ENCODE results near the gene C12orf76. TPM values are rescaled to one million over a fixed set of nuclear protein-coding genes. Genes with fewer than 3 reads are reported as not detected.
A peak's percentile ranks its signal among the peaks of the same experiment; 100 is the strongest.

C12orf76 gene
- total RNA-seq, 1 experiment from 2014 or later: 7.3 TPM

DNA sequence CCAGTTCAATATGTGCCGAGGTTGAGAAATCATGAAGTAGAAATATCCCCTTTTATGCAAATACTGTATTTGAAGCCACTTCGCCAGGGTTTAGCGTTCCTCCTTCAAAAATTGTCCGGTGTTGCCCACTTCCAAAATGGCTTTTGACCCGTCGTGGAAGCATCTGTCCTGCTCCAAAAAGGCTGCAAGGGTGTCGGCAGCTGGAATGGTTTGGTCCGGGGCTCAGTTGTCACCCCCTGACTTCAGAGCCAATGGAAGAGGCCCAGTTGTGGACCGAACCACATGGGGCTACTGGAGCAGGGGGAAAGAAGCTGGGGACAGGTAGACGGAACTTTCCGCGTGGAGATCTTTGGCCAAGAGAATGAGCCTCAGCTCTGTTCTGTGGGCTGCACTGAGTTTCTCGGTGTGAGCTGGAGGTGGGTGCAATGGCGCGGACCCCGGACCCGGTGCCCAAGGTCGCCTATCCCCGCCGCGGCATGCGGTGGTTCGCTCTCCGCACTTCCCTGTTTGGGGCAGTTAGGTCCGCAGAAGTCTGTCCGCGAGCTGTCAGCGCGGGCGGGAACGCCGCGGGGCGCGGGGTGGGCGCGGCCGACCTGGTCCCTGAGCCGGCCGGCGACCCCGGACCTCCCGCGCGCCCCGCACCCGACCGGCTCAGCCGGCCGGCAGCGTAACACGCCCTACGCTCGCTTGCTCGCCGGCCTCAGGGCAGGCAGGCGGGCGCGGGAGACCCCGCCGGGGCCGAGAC, 49.2 kb downstream of the C12orf76 start, which contains the start of gene ANKRD13A:
Gene ANKRD13A (plus strand): TSS at position 527 of the 745 bp plus-strand sequence. CDS start 259 bp downstream, outside the sequence.
- Mint-ChIP-seq H3K36me3 (ENCODE audit: insufficient read depth, unreplicated experiment) (peaks cover 6% of the 10 kb centered on the region), H3K4me1 (ENCODE audit: insufficient read depth, unreplicated experiment) (peaks cover 28% of the 10 kb centered on the region), H3K27me3 (ENCODE audit: insufficient read depth, unreplicated experiment) (no peaks in the 10 kb centered on the region), H3K4me3 (ENCODE audit: unreplicated experiment) (peak within 1 kb of the TSS; percentile 82), H3K9me3 (ENCODE audit: unreplicated experiment) (no peaks in the 10 kb centered on the region), H3K27ac (ENCODE audit: low read depth, unreplicated experiment) (peak within 1 kb of the TSS; percentile 100)
- TF ChIP-seq, protein P1, sequence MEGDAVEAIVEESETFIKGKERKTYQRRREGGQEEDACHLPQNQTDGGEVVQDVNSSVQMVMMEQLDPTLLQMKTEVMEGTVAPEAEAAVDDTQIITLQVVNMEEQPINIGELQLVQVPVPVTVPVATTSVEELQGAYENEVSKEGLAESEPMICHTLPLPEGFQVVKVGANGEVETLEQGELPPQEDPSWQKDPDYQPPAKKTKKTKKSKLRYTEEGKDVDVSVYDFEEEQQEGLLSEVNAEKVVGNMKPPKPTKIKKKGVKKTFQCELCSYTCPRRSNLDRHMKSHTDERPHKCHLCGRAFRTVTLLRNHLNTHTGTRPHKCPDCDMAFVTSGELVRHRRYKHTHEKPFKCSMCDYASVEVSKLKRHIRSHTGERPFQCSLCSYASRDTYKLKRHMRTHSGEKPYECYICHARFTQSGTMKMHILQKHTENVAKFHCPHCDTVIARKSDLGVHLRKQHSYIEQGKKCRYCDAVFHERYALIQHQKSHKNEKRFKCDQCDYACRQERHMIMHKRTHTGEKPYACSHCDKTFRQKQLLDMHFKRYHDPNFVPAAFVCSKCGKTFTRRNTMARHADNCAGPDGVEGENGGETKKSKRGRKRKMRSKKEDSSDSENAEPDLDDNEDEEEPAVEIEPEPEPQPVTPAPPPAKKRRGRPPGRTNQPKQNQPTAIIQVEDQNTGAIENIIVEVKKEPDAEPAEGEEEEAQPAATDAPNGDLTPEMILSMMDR (IDR thresholded peaks at IDR 0.05; ENCODE audit: unreplicated experiment): no peak
- ChIA-PET CTCF (no interaction called here), POLR2A (interaction anchor here (0.6 to 2.3 kb wide), 29 partner anchors 8 to 579 kb away, joined by 3 to 15 read pairs (median 4); partner anchors contain the start of genes ATP2A2, C12orf76 and IFT81)
- BruUV-seq (replicated peaks): no TSS peak
- intact Hi-C loops (cut with micrococcal nuclease): no loop called here
- peak; percentile 94 for DNase-seq (ENCODE audit: unreplicated experiment)

DNA sequence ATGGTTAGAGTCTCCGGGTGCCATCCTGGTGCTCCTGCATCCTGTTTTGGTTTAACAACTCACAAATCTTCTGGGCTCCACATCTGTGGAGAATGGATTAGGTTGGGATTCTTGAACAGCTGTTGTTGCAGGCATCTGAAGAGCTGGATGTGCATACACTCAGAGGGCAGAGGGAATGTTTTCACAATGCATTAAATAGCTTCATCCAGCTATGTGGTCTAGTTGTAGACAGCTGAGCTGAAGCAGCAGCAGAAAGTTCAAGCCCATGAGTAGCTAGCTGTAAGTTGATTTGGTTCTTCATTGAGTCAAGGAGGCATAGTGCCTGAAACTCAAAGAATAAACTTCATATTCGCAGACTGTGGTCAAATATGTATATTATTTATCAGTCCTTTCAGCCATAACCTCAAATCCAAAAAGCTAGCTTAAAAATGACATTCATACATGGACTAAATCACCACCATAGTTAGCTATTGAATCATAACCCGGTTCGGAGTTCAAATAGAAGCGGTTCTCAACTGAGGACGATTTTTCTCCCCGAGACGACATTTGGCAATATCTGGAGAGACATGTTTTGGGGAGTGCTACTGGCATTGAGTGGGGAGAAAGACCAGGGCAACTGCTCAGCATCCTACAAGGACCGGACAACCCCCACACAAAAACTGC, 50.0 kb downstream of the C12orf76 start:
- peaks cover 2% of the 10 kb centered on the region for H3K36me3 Mint-ChIP-seq (ENCODE audit: insufficient read depth, unreplicated experiment)
- H3K9me3 Mint-ChIP-seq (ENCODE audit: unreplicated experiment): no peaks in the 10 kb centered on the region
- no TSS peak for BruUV-seq (replicated peaks)
- peak overlapping the region; percentile 100 for H3K27ac Mint-ChIP-seq (ENCODE audit: low read depth, unreplicated experiment)
- TF ChIP-seq, protein P1 (IDR thresholded peaks at IDR 0.05; ENCODE audit: unreplicated experiment): no peak
- peak overlapping the region; percentile 82 for H3K4me3 Mint-ChIP-seq (ENCODE audit: unreplicated experiment)
- no peaks in the 10 kb centered on the region for H3K27me3 Mint-ChIP-seq (ENCODE audit: insufficient read depth, unreplicated experiment)
- ChIA-PET CTCF (interaction anchor here (0.6 kb wide), 1 partner anchor 452 kb away, joined by 3 read pairs; no protein-coding TSS in a partner anchor), POLR2A (interaction anchor here (0.5 to 2.3 kb wide), 21 partner anchors 8 to 619 kb away, joined by 3 to 15 read pairs (median 3); partner anchors contain the start of gene C12orf76)
- no peak for DNase-seq (ENCODE audit: unreplicated experiment)
- intact Hi-C loops (cut with micrococcal nuclease): no loop called here
- H3K4me1 Mint-ChIP-seq (ENCODE audit: insufficient read depth, unreplicated experiment): peaks cover 25% of the 10 kb centered on the region

DNA sequence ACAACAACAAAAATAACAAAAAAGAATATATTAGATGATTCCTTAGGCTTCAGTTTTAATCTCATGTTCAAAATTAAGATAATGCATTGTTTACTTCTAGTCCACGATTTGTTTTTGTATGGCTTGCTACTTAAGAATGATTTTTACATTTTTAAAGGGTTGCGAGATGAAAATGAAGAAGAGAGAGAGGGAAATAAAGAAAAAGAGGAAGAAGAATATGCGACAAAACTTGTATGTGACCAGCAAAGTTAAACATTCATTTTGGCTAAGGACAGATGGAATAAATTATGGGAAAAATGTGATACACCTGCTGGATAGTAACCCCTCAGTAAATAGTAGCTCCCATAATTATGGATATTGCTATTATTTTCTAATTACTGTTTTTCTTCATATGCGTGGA, 50.9 kb downstream of the C12orf76 start:
- no peak for DNase-seq (ENCODE audit: unreplicated experiment)
- CTCF ChIA-PET: interaction anchor here (0.9 kb wide), 1 partner anchor 1831 kb away, joined by 3 read pairs; no protein-coding TSS in a partner anchor
- no peak overlapping the region for H3K27ac Mint-ChIP-seq (ENCODE audit: low read depth, unreplicated experiment)
- H3K36me3 Mint-ChIP-seq (ENCODE audit: insufficient read depth, unreplicated experiment): no peaks in the 10 kb centered on the region
- intact Hi-C loops (cut with micrococcal nuclease): no loop called here
- TF ChIP-seq, protein P1 (IDR thresholded peaks at IDR 0.05; ENCODE audit: unreplicated experiment): no peak
- BruUV-seq (replicated peaks): no TSS peak
- no peak overlapping the region for H3K4me3 Mint-ChIP-seq (ENCODE audit: unreplicated experiment)
- peaks cover 16% of the 10 kb centered on the region for H3K4me1 Mint-ChIP-seq (ENCODE audit: insufficient read depth, unreplicated experiment)
- H3K9me3 Mint-ChIP-seq (ENCODE audit: unreplicated experiment): no peaks in the 10 kb centered on the region
- H3K27me3 Mint-ChIP-seq (ENCODE audit: insufficient read depth, unreplicated experiment): no peaks in the 10 kb centered on the region
- POLR2A ChIA-PET: interaction anchor here (2.0 to 2.3 kb wide), 2 partner anchors 40 to 43 kb away, joined by 6 to 10 read pairs; no protein-coding TSS in a partner anchor

DNA sequence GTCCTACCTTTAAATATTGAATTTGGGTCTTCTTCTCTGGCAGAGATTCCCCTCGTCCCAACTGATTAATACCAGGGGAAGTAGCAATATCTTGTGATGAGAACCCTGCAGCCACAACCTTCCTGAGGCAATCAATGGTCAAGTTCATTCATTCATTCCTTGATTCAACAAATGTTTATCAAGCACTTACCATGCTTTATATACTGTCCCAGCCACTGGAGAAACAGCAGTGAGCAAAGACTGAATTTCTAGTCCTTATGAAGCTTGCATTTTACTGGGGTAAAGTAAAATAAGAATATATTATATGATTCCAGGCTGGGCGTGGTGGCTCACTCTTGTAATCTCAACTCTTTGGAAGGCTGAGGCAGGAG, 51.9 kb downstream of the C12orf76 start:
- POLR2A ChIA-PET: interaction anchor here (1.2 kb wide), 1 partner anchor 472 kb away, joined by 4 read pairs; the partner anchor contains the start of genes FAM216A and GPN3

More for the DNA sequence above, 51.9 kb downstream of the C12orf76 start:
- intact Hi-C loops (cut with micrococcal nuclease): no loop called here
- Mint-ChIP-seq H3K27me3 (ENCODE audit: insufficient read depth, unreplicated experiment) (no peaks in the 10 kb centered on the region), H3K27ac (ENCODE audit: low read depth, unreplicated experiment) (peak overlapping the region; percentile 82), H3K4me1 (ENCODE audit: insufficient read depth, unreplicated experiment) (peaks cover 16% of the 10 kb centered on the region), H3K4me3 (ENCODE audit: unreplicated experiment) (peak overlapping the region; percentile 87), H3K9me3 (ENCODE audit: unreplicated experiment) (no peaks in the 10 kb centered on the region), H3K36me3 (ENCODE audit: insufficient read depth, unreplicated experiment) (no peaks in the 10 kb centered on the region)
- BruUV-seq (replicated peaks): no TSS peak
- TF ChIP-seq, protein P1 (IDR thresholded peaks at IDR 0.05; ENCODE audit: unreplicated experiment): no peak
- CTCF ChIA-PET: no interaction called here
- DNase-seq (ENCODE audit: unreplicated experiment): no peak
